T-helper 1 cell treated with Interleukin-12 subunit alpha and Interleukin-12 subunit beta and Interleukin-4 antibody, amounts not matched to agents 30 μg/mL and 1 μg/mL, for 36 hours (primary cell): ENCODE results near the gene RYR3.

ENCODE experiments used
- H3K27ac Mint-ChIP-seq: one replicate; pipeline ENCODE4 v1.8.0; 2021; ENCODE audit warnings: mild to moderate bottlenecking, mixed read lengths
- H3K27me3 Mint-ChIP-seq: one replicate; pipeline ENCODE4 v1.8.0; 2021; ENCODE audit warnings: low read depth, mixed read lengths
- H3K36me3 Mint-ChIP-seq: one replicate; pipeline ENCODE4 v1.8.0; 2021; ENCODE audit warnings: low read depth, mixed read lengths
- H3K4me1 Mint-ChIP-seq: one replicate; pipeline ENCODE4 v1.8.0; 2021; ENCODE audit warnings: low read depth, mixed read lengths
- H3K4me3 Mint-ChIP-seq: one replicate; pipeline ENCODE4 v1.8.0; 2021; ENCODE audit warnings: mild to moderate bottlenecking, moderate library complexity, mixed read lengths
- H3K9me3 Mint-ChIP-seq: one replicate; pipeline ENCODE4 v1.8.0; 2021; ENCODE audit warnings: mixed read lengths

The RYR3 gene

GRCh38 chr15:33382491-33382890 is 71.7 kb downstream of the RYR3 start:
- no peaks in the 10 kb centered on the region for H3K4me1 Mint-ChIP-seq
- no peaks in the 10 kb centered on the region for H3K36me3 Mint-ChIP-seq
- H3K27me3 Mint-ChIP-seq = no peaks in the 10 kb centered on the region
- H3K9me3 Mint-ChIP-seq = no peaks in the 10 kb centered on the region
- H3K27ac Mint-ChIP-seq = no peak overlapping the region
- no peak overlapping the region for H3K4me3 Mint-ChIP-seq

GRCh38 chr15:33384307-33384706 is 73.5 kb downstream of the RYR3 start:
- no peaks in the 10 kb centered on the region for H3K36me3 Mint-ChIP-seq
- H3K27me3 Mint-ChIP-seq = peaks cover 13% of the 10 kb centered on the region
- H3K4me3 Mint-ChIP-seq = no peak overlapping the region
- no peaks in the 10 kb centered on the region for H3K4me1 Mint-ChIP-seq
- H3K27ac Mint-ChIP-seq = no peak overlapping the region
- no peaks in the 10 kb centered on the region for H3K9me3 Mint-ChIP-seq

GRCh38 chr15:33392453-33392852 is 81.7 kb downstream of the RYR3 start:
- Mint-ChIP-seq H3K27ac (no peak overlapping the region), H3K36me3 (no peaks in the 10 kb centered on the region), H3K4me3 (no peak overlapping the region), H3K9me3 (no peaks in the 10 kb centered on the region), H3K4me1 (no peaks in the 10 kb centered on the region), H3K27me3 (peaks cover 13% of the 10 kb centered on the region)

DNA sequence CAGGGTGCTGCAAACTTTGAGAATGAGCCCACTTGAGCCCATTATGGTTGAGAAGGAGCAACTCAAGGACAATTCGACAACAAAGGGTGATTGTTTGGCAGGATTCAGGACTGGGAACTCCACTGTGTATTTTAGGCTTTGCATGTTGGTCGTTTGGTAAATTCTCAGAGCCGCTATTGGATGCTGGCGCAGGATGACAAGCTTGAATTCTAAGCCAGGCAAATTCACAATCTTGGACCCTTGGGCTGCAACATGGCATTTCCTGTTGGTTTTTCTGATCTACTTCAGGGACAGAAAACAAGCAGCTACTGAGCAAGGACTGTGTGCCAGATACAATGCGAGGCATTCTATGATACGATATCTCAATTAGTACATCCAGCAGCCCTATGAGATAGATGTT is 82.8 kb downstream of the RYR3 start:
- Mint-ChIP-seq H3K27ac (no peak overlapping the region), H3K27me3 (peaks cover 2% of the 10 kb centered on the region), H3K9me3 (no peaks in the 10 kb centered on the region)

DNA sequence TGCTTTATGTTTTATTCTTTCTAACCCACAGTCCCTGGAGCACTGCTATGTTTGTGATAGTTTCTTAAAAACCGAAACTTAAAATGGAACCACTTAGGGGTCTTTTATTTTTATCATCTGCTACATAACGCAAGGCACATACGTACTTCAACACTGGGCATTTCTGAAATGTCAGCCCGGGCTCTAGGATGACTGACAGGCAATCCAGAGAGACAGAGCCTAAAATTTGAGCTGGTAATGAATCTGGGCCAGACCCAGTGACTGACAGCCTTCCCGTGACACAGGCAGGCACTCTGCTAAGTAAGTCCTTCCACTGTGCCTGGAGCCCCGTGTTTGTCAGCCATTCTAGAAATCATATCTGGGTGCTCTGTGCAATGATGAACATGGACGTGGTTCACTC is 84.6 kb downstream of the RYR3 start:
- no peaks in the 10 kb centered on the region for H3K36me3 Mint-ChIP-seq
- no peaks in the 10 kb centered on the region for H3K9me3 Mint-ChIP-seq
- H3K4me3 Mint-ChIP-seq = no peak overlapping the region
- H3K27ac Mint-ChIP-seq = no peak overlapping the region
- no peaks in the 10 kb centered on the region for H3K27me3 Mint-ChIP-seq
- H3K4me1 Mint-ChIP-seq = no peaks in the 10 kb centered on the region

More for the DNA sequence above, 82.8 kb downstream of the RYR3 start:
- Mint-ChIP-seq H3K4me3 (no peak overlapping the region), H3K4me1 (no peaks in the 10 kb centered on the region), H3K36me3 (no peaks in the 10 kb centered on the region)

- no peaks in the 10 kb centered on the region for H3K27me3 Mint-ChIP-seq
- no peaks in the 10 kb centered on the region for H3K36me3 Mint-ChIP-seq
- no peak overlapping the region for H3K27ac Mint-ChIP-seq
- no peaks in the 10 kb centered on the region for H3K4me1 Mint-ChIP-seq
- no peak overlapping the region for H3K4me3 Mint-ChIP-seq
- H3K9me3 Mint-ChIP-seq = no peaks in the 10 kb centered on the region
Observed at GRCh38 chr15:33395846-33396245, 85.1 kb downstream of the RYR3 start.

DNA sequence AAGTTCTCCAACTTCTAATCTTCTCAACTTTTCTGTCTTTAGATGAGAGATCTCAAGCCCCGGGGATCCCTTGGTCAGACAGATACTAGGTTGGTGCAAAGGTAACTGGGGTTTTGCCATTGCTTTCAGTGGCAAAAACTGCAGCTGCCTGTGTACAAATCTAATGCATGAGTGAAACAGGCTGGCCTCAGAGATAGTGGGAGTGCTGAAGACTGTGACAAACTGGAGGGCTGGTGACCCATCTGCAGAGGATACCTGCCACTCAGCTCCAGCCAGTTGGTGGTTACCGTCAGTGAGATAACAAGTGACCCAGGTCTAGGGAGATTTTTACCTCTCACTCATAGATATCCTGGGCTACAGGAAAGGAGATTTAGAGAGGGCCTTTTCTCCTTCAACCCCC is 85.7 kb downstream of the RYR3 start:
- Mint-ChIP-seq H3K27ac (no peak overlapping the region), H3K4me1 (no peaks in the 10 kb centered on the region), H3K9me3 (no peaks in the 10 kb centered on the region), H3K27me3 (no peaks in the 10 kb centered on the region), H3K36me3 (no peaks in the 10 kb centered on the region), H3K4me3 (no peak overlapping the region)

GRCh38 chr15:33398555-33398954 is 87.8 kb downstream of the RYR3 start:
- Mint-ChIP-seq H3K27me3 (no peaks in the 10 kb centered on the region), H3K4me1 (no peaks in the 10 kb centered on the region), H3K27ac (no peak overlapping the region), H3K36me3 (no peaks in the 10 kb centered on the region), H3K4me3 (no peak overlapping the region), H3K9me3 (no peaks in the 10 kb centered on the region)

- Mint-ChIP-seq H3K4me1 (no peaks in the 10 kb centered on the region), H3K27ac (no peak overlapping the region), H3K36me3 (no peaks in the 10 kb centered on the region), H3K9me3 (no peaks in the 10 kb centered on the region), H3K27me3 (no peaks in the 10 kb centered on the region), H3K4me3 (no peak overlapping the region)
Observed at GRCh38 chr15:33400941-33401340, 90.2 kb downstream of the RYR3 start.

DNA sequence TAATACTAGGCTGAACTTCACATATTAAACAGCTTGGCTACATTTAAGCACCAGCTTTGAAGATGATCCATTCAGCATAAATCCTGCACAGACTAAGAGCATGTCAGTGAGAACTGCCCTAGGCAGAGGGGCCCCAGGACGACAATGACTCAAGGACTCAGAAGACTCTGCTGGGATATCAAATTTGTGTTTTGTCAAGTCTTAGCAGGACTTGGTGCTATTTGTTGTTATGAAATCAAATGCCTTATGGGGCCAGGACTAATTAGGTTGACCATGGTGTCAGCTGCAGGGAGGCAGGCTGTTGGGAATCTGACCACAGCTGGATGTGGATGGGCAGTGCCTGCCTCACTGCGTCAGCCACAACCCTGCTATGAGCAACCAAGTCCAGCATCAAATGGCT is 91.8 kb downstream of the RYR3 start:
- H3K4me1 Mint-ChIP-seq = no peaks in the 10 kb centered on the region
- H3K4me3 Mint-ChIP-seq = no peak overlapping the region
- no peaks in the 10 kb centered on the region for H3K27me3 Mint-ChIP-seq
- H3K36me3 Mint-ChIP-seq = no peaks in the 10 kb centered on the region
- H3K27ac Mint-ChIP-seq = no peak overlapping the region
- no peaks in the 10 kb centered on the region for H3K9me3 Mint-ChIP-seq

DNA sequence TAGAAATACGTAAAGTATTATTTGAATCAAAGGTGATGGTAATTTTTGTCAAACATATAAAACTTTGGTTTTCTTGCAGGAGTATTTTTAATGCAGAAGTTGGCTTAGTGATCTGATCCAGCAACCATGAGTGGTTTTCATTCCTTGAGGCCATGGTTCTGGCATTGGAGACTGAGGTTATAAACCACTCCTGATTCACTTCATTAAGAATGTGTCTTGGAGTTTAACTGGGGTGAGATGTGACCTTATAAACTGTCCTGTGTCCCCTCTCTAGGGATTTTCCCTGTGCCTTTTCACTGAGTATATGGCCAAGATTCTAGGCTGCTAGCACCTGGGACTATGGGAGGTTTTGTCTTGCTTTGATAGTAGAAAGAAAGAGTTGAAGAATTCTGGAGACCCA is 94.3 kb downstream of the RYR3 start:
- Mint-ChIP-seq H3K4me3 (no peak overlapping the region), H3K9me3 (no peaks in the 10 kb centered on the region), H3K4me1 (no peaks in the 10 kb centered on the region), H3K27ac (no peak overlapping the region), H3K27me3 (no peaks in the 10 kb centered on the region), H3K36me3 (no peaks in the 10 kb centered on the region)

DNA sequence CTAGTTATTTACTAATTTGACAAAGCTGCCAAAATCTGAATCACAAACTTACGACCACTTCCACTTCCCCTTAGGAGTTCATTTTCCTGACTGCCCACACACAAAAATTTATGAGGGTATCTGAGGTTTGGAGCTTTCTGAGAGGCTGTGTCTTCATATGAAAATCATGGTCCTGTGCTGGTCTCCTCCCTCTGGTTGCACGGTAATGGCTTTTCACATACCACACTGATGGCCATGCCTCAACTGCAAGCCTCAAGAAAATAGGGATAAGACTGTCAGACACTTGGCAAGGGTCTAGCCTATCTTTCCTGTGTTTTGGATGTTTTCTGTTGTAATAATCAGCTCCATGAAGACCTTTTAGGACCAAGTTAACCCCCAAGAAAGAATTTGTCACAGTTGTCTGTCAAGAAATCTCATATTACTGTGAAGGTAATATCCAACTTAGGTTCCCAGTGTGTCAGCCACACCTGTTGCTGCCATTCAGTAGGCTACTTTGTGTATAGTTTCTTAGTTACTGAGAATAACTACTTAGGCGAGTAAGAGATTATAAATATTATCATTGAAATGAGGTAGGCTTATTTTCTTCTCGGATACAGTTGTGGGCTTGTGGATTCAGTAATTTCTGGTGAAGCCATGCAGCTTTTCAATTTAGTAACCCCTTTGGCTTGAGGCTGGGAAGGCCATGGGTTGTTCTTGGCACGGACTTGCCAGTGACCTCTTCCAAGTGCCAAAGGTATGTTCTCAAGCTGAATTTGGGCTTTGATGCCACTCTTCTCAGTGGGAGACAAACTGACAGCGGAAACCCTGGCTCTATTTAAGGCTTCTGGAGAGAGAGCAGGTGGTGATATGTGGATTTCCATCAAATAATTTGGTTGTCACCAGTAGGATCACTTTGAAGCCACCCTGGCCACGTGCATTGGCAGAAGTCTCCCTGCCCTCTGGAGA is 101.1 kb downstream of the RYR3 start:
- Mint-ChIP-seq H3K9me3 (no peaks in the 10 kb centered on the region), H3K4me3 (no peak overlapping the region)

DNA sequence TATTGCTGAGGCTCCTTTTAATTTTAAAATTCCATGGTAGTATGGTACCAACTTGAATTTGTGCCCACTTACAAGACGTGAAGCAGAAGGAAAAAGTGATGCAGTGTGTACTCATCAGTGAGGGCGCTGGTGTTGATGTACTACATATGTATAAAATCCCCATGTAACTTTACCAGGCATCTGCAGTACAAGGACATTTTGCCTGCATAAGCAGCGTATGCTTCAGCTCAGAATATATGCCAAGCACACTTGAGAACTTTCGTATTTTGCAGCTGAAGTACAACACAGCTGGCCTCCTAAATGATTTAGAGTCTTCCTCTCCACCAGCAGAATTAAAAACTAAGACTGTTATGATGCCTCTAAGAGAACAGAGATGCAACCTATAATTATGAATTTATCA is 108.9 kb downstream of the RYR3 start:
- no peak overlapping the region for H3K4me3 Mint-ChIP-seq
- no peak overlapping the region for H3K27ac Mint-ChIP-seq
- H3K4me1 Mint-ChIP-seq = no peaks in the 10 kb centered on the region
- no peaks in the 10 kb centered on the region for H3K36me3 Mint-ChIP-seq
- H3K27me3 Mint-ChIP-seq = no peaks in the 10 kb centered on the region
- no peaks in the 10 kb centered on the region for H3K9me3 Mint-ChIP-seq

More for the DNA sequence above, 101.1 kb downstream of the RYR3 start:
- Mint-ChIP-seq H3K36me3 (no peaks in the 10 kb centered on the region), H3K4me1 (no peaks in the 10 kb centered on the region), H3K27ac (no peak overlapping the region), H3K27me3 (no peaks in the 10 kb centered on the region)

DNA sequence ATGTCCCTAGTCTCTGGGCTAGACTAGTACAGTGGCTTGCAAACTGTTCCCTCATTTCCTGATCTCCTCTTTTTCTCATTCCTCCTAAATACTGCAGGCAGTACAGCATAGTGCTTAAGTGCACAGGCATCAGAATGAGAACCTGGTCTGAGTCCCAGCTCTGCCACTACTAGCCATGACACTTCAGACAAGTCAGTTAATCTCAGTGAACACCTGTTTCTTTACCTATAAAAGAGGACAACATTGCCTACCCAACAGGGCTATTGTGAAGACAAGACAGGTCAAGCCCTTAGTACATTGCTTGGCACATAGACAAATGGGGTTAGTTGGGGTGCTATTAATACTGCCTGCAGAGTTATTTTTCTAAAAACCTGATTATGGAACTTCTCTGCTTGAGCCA is 113.3 kb downstream of the RYR3 start:
- H3K4me1 Mint-ChIP-seq = no peaks in the 10 kb centered on the region
- no peak overlapping the region for H3K27ac Mint-ChIP-seq
- H3K27me3 Mint-ChIP-seq = no peaks in the 10 kb centered on the region
- no peaks in the 10 kb centered on the region for H3K36me3 Mint-ChIP-seq
- no peaks in the 10 kb centered on the region for H3K9me3 Mint-ChIP-seq
- no peak overlapping the region for H3K4me3 Mint-ChIP-seq

GRCh38 chr15:33425142-33425541 is 114.4 kb downstream of the RYR3 start:
- no peaks in the 10 kb centered on the region for H3K4me1 Mint-ChIP-seq
- H3K27ac Mint-ChIP-seq = no peak overlapping the region
- no peaks in the 10 kb centered on the region for H3K36me3 Mint-ChIP-seq
- no peaks in the 10 kb centered on the region for H3K9me3 Mint-ChIP-seq
- H3K4me3 Mint-ChIP-seq = no peak overlapping the region
- H3K27me3 Mint-ChIP-seq = no peaks in the 10 kb centered on the region
